IPS-20b (cell line): Measurements from ENCODE around the gene HNRNPUL1.
"Not testable (repeated sequence)": the region's sequence is repeated elsewhere in the genome, so short reads cannot be mapped to it uniquely, and the experiment has no call there.

Experiments
- H3K27ac ChIP-seq: one replicate; pipeline ENCODE4 v1.5.1; 2013; ENCODE audit warnings: low read length
- H3K27me3 ChIP-seq: 2 replicates; pipeline ENCODE4 v1.6.1; 2013; ENCODE audit warnings: mild to moderate bottlenecking, low read length, inconsistent platforms; ENCODE audit not compliant: insufficient read depth
- H3K36me3 ChIP-seq: 2 replicates; pipeline ENCODE4 v1.6.1; 2013; ENCODE audit warnings: low read depth, mild to moderate bottlenecking, inconsistent platforms, low read length, moderate library complexity; ENCODE audit not compliant: insufficient read depth
- H3K4me1 ChIP-seq: 2 replicates; pipeline ENCODE4 v1.6.1; 2013; ENCODE audit warnings: mild to moderate bottlenecking, control low read depth, inconsistent platforms, low read length, moderate library complexity; ENCODE audit not compliant: insufficient read depth
- H3K4me3 ChIP-seq: 2 replicates; pipeline ENCODE4 v1.5.1; 2013; ENCODE audit warnings: mild to moderate bottlenecking, low read length, inconsistent platforms
- H3K9ac ChIP-seq: 2 replicates; pipeline ENCODE4 v1.6.1; 2013; ENCODE audit warnings: low read depth, mild to moderate bottlenecking, inconsistent platforms, low read length, moderate library complexity
- H3K9me3 ChIP-seq: 2 replicates; pipeline ENCODE4 v1.6.1; 2013; ENCODE audit warnings: mild to moderate bottlenecking, low read depth, low read length, inconsistent platforms; ENCODE audit not compliant: insufficient read depth

HNRNPUL1 gene

DNA sequence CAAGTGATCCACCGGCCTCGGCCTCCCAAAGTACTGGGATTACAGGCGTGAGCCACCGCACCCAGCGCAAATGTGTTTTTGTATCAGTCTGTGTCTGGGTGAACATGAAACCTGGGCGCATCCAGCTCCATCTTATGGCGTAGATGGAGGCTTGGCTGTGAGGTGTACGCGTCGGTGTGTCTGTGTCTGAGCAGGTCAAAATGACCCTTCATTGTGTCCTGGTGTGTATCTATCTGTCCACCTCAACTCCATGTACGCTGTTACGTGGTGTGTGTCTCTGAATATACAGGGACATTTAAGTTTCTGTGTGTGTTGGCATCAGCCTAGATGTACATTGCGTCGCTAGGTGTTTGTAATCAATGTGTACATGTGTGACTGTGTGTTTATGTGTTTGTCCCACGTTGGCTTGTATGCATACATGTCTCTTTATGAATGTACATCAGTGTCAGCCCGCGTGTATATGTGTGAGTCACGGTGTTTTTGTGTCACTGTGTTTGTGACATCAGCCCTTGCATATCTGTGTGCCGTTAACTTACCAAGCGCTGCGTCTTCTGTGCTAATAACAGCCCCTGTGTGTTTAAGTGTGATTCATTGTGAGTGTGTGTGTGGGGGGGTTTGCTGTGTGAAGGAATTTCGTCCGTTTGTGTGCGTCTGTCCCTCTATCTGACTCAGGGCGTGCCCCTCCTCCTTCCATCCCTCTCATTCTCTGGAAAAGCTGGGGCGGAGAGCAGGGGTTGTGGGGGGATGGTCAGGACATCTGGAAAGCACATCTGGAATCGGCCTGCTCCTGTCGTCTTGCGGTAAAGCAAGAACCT, 38.7 kb upstream of the HNRNPUL1 start:
- Histone ChIP-seq H3K36me3 (peaks cover 15% of the 10 kb centered on the region), H3K27me3 (no peaks in the 10 kb centered on the region), H3K27ac (peak overlapping the region; percentile 47), H3K4me3 (peak overlapping the region; percentile 72), H3K9me3 (no peaks in the 10 kb centered on the region), H3K4me1 (peaks cover 23% of the 10 kb centered on the region), H3K9ac (peak overlapping the region; percentile 78; the same call in 1 of the 2 replicates)

DNA sequence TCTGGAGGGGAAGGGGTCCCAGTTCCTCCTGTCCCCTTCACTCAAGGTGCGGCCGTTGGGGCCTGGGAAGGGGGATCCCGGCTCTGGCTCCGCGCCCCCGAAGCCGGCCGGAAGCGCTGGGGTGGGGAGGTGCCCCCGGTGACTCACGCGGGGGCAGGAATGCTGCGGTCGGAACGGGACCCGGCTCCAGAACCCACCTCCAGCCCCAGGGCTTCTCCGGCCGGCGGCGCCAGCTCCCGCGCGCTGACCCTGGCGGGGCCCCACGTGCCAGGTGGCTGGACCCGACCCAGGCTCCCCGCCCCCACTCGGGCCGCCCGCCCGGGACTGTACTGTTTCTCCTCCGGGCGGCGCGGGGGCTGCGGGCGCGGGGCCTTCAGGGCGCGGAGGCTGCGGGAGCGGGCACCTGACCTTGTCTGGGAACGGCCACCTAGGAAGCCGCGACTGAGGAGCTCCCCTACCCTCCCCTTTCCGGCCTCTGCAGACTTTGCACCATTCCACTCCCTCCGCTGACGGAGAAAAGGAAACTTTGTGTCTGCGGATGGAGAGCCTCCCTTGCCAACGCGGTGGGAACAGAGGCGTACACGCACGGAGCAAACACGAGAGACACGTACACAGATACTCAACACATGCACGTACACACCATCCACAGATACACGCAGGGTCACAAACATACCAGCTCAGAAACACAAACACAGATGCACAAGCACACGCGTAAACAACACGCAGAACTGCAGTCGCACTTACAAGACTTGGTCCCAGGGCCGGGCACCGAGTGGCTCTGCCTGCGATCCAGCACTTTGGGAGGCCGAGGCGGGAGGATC, 37.9 kb upstream of the HNRNPUL1 start:
- Histone ChIP-seq H3K27ac (peak overlapping the region; percentile 47), H3K9me3 (no peaks in the 10 kb centered on the region), H3K4me3 (peak overlapping the region; percentile 72), H3K27me3 (no peaks in the 10 kb centered on the region), H3K36me3 (peaks cover 10% of the 10 kb centered on the region), H3K9ac (peak overlapping the region; percentile 78), H3K4me1 (peaks cover 21% of the 10 kb centered on the region)

DNA sequence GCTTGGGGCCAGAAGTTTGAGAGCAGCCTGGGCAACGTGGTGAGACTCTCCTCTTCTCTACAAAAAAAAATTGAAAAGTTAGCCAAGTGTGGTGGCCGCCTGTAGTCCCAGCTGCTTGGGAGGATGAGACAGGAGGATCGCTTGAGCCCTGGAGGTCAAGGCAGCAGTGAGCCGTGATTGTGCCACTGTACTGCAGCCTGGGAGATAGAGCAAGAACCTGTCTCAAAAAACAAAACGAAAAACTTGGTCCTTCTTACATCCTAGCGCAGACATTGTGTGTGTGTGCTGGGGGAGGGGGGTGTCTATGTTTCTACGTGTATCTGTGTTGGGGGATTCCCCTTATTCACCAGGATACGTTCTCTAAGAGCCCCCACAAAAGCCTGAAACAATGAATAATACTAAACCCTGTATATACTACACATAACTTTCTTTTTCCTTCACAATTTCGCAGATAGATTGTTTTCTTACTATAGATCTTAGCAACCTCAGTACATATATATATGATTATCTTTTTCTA, 37.2 kb upstream of the HNRNPUL1 start:
- peak overlapping the region; percentile 72; the same call in 1 of the 2 replicates for H3K4me3 ChIP-seq
- no peaks in the 10 kb centered on the region for H3K9me3 ChIP-seq
- peaks cover 21% of the 10 kb centered on the region for H3K4me1 ChIP-seq
- no peak overlapping the region for H3K27ac ChIP-seq
- H3K9ac ChIP-seq, result peak overlapping the region; percentile 78; the same call in 1 of the 2 replicates
- H3K27me3 ChIP-seq, result no peaks in the 10 kb centered on the region
- H3K36me3 ChIP-seq, result peaks cover 4% of the 10 kb centered on the region

DNA sequence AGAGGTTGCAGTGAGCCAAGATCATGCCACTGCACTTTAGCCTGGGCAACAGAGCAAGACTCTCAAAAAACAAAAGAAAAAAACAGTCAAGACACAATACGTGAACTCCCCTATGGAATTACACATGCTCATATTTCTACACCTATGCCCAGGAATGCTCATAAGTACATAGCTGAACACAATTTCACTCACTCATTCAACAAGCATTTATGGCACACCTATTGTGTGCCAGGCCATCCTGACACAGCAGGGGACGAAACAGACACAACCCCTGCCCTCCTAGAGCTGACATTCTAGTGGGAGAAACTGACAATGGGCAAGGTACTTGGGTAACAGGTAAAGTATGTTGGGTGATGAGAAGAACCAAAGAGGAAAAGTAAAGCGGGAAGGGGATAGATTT, 35.7 kb upstream of the HNRNPUL1 start:
- Histone ChIP-seq H3K4me1 (peaks cover 16% of the 10 kb centered on the region), H3K9ac (no peak overlapping the region), H3K27me3 (no peaks in the 10 kb centered on the region), H3K36me3 (no peaks in the 10 kb centered on the region), H3K4me3 (no peak overlapping the region), H3K9me3 (no peaks in the 10 kb centered on the region), H3K27ac (no peak overlapping the region)

DNA sequence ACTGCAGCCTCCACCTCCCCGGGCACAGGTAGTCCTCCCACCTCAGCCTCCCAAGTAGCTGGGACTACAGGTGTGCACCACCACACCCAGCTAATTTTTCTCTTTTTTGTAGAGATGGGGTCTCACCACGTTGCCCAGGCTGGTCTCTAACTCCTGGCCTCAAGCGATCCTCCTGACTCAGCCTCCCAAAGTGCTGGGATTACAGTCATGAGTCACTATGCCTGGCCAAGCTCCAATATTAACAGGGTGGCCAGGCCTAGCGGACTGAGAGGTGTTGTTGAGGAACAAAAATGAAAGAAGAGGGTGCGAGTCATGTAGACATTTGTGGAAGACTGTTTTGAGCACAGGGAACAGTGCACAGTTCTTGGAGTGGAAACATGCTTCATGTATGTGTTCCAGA, 34.8 kb upstream of the HNRNPUL1 start:
- H3K36me3 ChIP-seq, H3K4me3 ChIP-seq, H3K9me3 ChIP-seq, H3K9ac ChIP-seq, H3K27me3 ChIP-seq, H3K4me1 ChIP-seq, H3K27ac ChIP-seq: not testable (repeated sequence)

DNA sequence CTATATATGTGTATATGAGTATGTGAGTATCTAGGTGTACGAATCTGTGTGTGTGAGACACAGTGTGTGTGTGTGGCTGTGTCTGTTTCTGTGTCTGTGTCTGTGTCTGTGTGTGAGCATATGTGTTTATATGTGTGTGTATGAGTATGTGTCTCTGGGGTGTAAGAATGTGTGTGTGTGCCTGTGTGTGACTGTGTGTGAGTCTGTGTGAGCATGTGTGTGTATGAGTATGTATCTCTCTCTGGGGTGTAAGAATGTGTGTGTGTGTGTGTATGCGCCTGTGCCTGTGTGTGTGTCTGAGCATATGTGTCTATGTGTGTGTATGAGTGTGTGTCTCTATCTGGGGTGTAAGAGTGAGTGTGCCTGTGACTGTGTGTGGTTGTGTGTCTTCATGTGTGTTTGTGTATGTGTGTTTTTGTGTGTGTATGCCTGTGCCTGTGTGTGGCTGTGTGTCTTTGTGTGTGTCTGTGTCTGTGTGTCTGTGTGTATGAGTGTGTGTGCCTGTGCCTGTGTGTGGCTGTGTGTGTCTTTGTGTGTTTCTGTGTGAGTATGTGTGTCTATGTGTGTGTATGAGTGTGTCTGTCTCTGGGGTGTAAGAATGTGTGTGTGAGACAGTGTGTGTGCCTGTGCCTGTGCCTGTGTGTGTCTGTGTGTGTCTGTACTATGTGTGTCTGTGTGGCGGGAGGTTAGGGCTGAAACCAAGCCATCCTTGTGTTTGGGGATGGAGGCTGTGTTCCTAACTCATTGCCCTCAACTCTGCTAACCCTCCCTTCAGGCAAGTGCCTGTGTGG, 33.9 kb upstream of the HNRNPUL1 start:
- H3K27me3 ChIP-seq, result no peaks in the 10 kb centered on the region
- H3K27ac ChIP-seq, result no peak overlapping the region
- peaks cover 6% of the 10 kb centered on the region for H3K36me3 ChIP-seq
- H3K4me1 ChIP-seq, result peaks cover 9% of the 10 kb centered on the region
- no peak overlapping the region for H3K4me3 ChIP-seq
- no peak overlapping the region for H3K9ac ChIP-seq
- H3K9me3 ChIP-seq, result no peaks in the 10 kb centered on the region

DNA sequence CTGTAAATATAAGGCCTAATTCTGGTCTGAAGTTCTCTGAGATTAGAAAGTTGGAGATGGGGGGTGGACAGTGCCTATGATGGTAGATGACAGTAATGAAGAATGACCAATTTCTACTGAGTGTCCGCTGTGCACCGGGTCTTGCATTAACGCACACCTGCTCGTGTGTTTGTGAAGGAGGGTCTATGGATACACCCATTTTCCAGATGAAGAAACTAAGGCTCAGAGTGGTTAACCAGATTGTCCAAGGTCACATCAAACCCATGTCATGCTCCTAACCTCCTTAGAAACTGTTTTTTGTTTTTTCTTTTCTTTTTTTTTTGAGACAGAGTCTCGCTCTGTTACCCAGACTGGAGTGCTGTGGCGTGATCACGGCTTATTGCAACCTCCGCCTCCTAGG, 31.5 kb upstream of the HNRNPUL1 start:
- Histone ChIP-seq H3K27ac (no peak overlapping the region), H3K27me3 (no peaks in the 10 kb centered on the region), H3K4me3 (no peak overlapping the region), H3K9ac (no peak overlapping the region), H3K4me1 (no peaks in the 10 kb centered on the region), H3K9me3 (no peaks in the 10 kb centered on the region), H3K36me3 (peaks cover 6% of the 10 kb centered on the region)

DNA sequence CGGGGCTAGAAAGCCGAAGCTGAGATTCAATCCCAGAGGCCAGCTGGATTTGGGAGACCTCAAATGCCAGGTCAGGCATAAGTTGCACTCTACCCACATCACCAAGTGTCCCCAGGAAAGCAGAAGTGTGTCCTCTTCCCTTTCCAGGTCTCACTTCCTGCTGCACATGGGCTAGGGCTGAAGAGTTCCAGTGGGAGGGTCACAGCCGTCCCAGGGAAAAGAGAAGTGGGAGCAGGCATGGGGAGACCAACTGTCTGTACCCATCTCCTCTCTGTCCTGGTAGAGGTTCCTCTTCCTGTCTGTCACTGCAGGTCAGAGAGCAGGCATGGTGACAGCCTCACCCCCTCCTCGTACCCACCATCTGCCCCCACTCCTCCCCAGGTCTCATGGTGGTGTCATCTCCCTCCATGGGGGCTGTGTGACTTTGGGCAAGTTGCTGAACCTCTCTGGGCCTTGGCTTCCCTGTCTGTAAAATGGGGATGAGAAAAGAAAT, 30.4 kb upstream of the HNRNPUL1 start:
- no peaks in the 10 kb centered on the region for H3K4me1 ChIP-seq

DNA sequence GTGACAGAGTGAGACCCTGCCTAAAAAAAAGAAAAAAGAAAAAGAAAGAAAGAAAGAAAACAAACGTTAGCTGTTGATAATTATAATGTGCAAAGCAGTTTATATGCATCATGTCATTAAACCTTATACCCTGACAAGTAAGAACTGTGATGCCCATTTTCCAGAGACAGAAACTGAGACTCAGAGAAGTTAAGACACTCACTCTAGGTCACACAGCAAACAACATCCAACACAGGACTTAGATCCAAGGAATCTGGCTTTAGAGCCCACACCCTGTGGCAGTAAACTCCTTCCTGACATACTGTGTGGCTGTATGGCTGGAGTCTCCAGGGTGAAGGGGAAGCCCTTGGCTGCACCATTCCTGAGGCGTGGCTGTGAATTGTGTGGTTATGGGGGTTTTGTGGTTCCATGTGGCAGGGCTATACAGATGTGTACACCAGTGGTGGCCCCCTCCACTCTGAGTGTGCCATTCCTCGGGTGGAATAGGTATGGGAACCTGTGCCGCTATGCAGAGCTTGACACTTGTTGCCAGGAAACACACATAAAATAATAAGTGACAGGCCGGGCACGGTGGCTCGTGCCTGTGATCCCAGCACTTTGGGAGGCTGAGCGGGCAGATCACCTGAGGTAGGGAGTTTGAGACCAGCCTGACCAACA, 29.5 kb upstream of the HNRNPUL1 start:
- Histone ChIP-seq H3K27ac (no peak overlapping the region), H3K9ac (no peak overlapping the region), H3K36me3 (peaks cover 12% of the 10 kb centered on the region), H3K27me3 (no peaks in the 10 kb centered on the region), H3K4me3 (no peak overlapping the region), H3K4me1 (no peaks in the 10 kb centered on the region), H3K9me3 (no peaks in the 10 kb centered on the region)

More for the DNA sequence above, 30.4 kb upstream of the HNRNPUL1 start:
- H3K27me3 ChIP-seq, result no peaks in the 10 kb centered on the region
- no peak overlapping the region for H3K9ac ChIP-seq
- H3K9me3 ChIP-seq, result no peaks in the 10 kb centered on the region
- no peak overlapping the region for H3K27ac ChIP-seq
- no peak overlapping the region for H3K4me3 ChIP-seq
- H3K36me3 ChIP-seq, result peaks cover 6% of the 10 kb centered on the region

DNA sequence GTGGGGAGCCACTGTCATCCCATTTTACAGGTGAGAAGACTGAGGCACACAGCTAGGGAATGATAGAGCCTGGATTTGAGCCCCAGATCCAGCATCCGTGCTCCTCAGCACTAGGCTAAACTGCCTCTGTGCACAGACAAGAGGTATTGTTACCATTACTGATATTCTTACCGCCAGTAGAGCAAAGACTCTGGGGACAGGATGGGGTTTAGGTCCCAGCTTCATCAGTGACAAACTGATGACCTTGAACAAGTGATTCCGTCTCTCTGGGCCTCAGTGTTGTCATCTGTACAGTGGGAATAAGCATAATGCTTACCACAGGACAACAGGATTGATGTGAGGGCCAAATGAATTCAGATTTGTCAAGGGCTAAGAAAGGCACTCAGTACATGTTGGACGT, 28.7 kb upstream of the HNRNPUL1 start:
- Histone ChIP-seq H3K27me3 (no peaks in the 10 kb centered on the region), H3K9ac (no peak overlapping the region), H3K4me3 (no peak overlapping the region), H3K27ac (no peak overlapping the region), H3K4me1 (no peaks in the 10 kb centered on the region), H3K9me3 (no peaks in the 10 kb centered on the region), H3K36me3 (peaks cover 16% of the 10 kb centered on the region)

DNA sequence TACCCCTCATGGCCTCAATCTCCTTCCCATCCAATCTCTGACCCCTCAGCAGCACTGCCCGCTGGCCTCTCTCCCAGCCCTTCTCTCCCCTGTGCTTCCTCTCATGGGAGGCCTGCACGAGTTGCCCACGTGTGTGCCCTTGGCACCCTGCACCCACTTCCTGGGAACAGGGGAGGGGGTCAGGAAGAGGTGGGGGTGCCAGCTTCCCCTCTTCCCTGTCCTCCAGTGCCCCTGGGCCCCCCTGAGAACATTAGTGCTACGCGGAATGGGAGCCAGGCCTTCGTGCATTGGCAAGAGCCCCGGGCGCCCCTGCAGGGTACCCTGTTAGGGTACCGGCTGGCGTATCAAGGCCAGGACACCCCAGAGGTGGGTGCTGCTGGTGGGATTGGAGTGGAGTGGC, 25.9 kb upstream of the HNRNPUL1 start:
- Histone ChIP-seq H3K4me3 (no peak overlapping the region), H3K9ac (no peak overlapping the region), H3K36me3 (peaks cover 35% of the 10 kb centered on the region)

More for the DNA sequence above, 25.9 kb upstream of the HNRNPUL1 start:
- Histone ChIP-seq H3K9me3 (no peaks in the 10 kb centered on the region), H3K27ac (no peak overlapping the region), H3K27me3 (no peaks in the 10 kb centered on the region), H3K4me1 (no peaks in the 10 kb centered on the region)
